Uterus (tissue), 2 donors: ENCODE measurements around the gene BANK1.

Source experiments
- POLR2A ChIP-seq, 2 donors: fragments of 450-650 bp; IDR thresholded peaks; one replicate each; pipeline ENCODE4 v1.6.1; 2016; ENCODE audit warnings: antibody characterized with exemption in 2 of 2, mild to moderate bottlenecking in 1 of 2, moderate library complexity in 1 of 2
- TF ChIP-seq, protein P1 (sequence below), 4 experiments: fragments of 200-600 bp in 2 of 4; fragments of 450-650 bp in 2 of 4; sonication (generic) in 2 of 4; IDR thresholded peaks; one replicate each; pipeline ENCODE4 v1.5.1; 2016 to 2019; ENCODE audit warnings: antibody characterized with exemption in 4 of 4, mild to moderate bottlenecking in 2 of 4, moderate library complexity in 1 of 4

DNA sequence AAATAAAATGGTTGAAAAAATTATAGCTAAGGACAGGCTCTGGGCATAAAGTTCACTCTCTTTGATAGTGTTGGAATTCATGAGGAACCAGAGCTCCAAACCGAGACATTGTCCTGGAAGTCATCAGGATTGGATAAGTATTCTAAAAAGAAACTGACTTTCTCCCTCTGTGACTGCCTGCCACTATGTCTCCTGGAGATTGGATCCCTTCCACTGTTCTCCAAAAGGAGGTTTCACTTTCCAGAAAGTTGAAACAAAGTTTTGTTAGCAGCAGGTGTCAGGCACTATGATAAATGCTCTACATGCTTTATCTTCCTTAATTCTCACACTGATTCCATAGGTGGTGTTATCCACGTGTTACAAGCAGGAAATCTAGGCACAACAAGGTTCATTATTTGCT is 16.8 kb downstream of the BANK1 start:
- TF ChIP-seq, protein P1, sequence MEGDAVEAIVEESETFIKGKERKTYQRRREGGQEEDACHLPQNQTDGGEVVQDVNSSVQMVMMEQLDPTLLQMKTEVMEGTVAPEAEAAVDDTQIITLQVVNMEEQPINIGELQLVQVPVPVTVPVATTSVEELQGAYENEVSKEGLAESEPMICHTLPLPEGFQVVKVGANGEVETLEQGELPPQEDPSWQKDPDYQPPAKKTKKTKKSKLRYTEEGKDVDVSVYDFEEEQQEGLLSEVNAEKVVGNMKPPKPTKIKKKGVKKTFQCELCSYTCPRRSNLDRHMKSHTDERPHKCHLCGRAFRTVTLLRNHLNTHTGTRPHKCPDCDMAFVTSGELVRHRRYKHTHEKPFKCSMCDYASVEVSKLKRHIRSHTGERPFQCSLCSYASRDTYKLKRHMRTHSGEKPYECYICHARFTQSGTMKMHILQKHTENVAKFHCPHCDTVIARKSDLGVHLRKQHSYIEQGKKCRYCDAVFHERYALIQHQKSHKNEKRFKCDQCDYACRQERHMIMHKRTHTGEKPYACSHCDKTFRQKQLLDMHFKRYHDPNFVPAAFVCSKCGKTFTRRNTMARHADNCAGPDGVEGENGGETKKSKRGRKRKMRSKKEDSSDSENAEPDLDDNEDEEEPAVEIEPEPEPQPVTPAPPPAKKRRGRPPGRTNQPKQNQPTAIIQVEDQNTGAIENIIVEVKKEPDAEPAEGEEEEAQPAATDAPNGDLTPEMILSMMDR (IDR thresholded peaks at IDR 0.05): no peak
- TF ChIP-seq POLR2A (IDR thresholded peaks at IDR 0.05): no peak
